Thymus (tissue), 11 donors: ENCODE data around the gene ARHGEF17. TPM values are rescaled to one million over a fixed set of nuclear protein-coding genes. Genes with fewer than 3 reads are reported as not detected.

ENCODE experiments used
- DNase-seq, 9 donors: peaks; one replicate each; pipeline ENCODE4 v3.0.0-alpha.2; 2013; ENCODE audit warnings: low spot score in 9 of 9, low read depth in 6 of 9, missing footprints in 1 of 9
- H3K27ac ChIP-seq, 2 donors: one replicate each; pipeline ENCODE4 v1.5.1; 2013; ENCODE audit warnings: control low read depth in 1 of 2, low read depth in 1 of 2, low read length in 1 of 2, mild to moderate bottlenecking in 1 of 2, moderate library complexity in 1 of 2
- H3K27me3 ChIP-seq, 2 donors: one replicate each; pipeline ENCODE4 v1.5.1; 2013; ENCODE audit warnings: low read length in 1 of 2; ENCODE audit not compliant: control insufficient read depth in 2 of 2, insufficient read depth in 1 of 2
- H3K36me3 ChIP-seq, 2 donors: one replicate each; pipeline ENCODE4 v1.5.1; 2013; ENCODE audit warnings: low read length in 1 of 2, mild to moderate bottlenecking in 1 of 2, moderate library complexity in 1 of 2; ENCODE audit not compliant: control insufficient read depth in 2 of 2, insufficient read depth in 2 of 2
- H3K4me1 ChIP-seq, 2 donors: one replicate each; pipeline ENCODE4 v1.5.1; 2013; ENCODE audit warnings: low read length in 2 of 2; ENCODE audit not compliant: control insufficient read depth in 2 of 2, insufficient read depth in 2 of 2
- H3K4me3 ChIP-seq, 2 donors: one replicate each; pipeline ENCODE4 v1.5.1; 2013; ENCODE audit warnings: low read length in 2 of 2, control low read depth in 1 of 2, mild to moderate bottlenecking in 1 of 2
- H3K9me3 ChIP-seq, 2 donors: one replicate each; pipeline ENCODE4 v1.5.1; 2013; ENCODE audit warnings: low read length in 1 of 2, mild to moderate bottlenecking in 1 of 2; ENCODE audit not compliant: control insufficient read depth in 2 of 2, insufficient read depth in 1 of 2
- WGBS: extraction: QIAGEN DNeasy Blood & Tissue Kit; methylation state at CpG from one replicate; pipeline ENCODE4 v1.1.7; 2013; 5-methylcytosine and 5-hydroxymethylcytosine counted together
- polyA plus RNA-seq: library from polyadenylated mRNA; stranded (reverse); fragments of 200-250 nt; gene quantifications from one replicate; pipeline ENCODE4 v1.2.3, GENCODE V29; 2013
- total RNA-seq: library from RNA; stranded (reverse); fragments of 120-200 nt; gene quantifications from one replicate; pipeline ENCODE4 v1.2.4, GENCODE V29; 2013
- donor health status: healthy.

Gene ARHGEF17
- total and polyA plus RNA-seq, 2 donors: 2.5 to 8.9 TPM

DNA sequence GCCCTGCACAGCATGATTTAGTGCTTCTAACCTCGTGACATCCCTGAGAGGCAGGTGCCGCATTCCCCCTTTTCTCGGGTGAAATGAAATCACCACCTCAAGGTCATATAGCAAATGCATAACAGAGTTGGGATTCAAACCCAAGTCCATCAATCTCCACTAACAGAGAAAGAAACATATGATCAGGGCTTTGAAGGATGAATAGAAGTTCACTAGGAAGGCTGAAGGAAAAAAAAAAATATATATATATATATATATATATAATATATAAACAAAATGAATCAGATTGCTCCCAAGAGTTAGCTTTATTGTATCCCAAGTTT is 12.1 kb upstream of the ARHGEF17 start:
- no peak overlapping the region for H3K4me3 ChIP-seq
- no peaks in the 10 kb centered on the region for H3K4me1 ChIP-seq
- H3K27ac ChIP-seq: no peak overlapping the region
- H3K9me3 ChIP-seq: no peaks in the 10 kb centered on the region
- H3K36me3 ChIP-seq: no peaks in the 10 kb centered on the region
- no peak for DNase-seq
- 96% methylated on average over 3 of the region's 3 CpGs for WGBS
- no peaks in the 10 kb centered on the region for H3K27me3 ChIP-seq

DNA sequence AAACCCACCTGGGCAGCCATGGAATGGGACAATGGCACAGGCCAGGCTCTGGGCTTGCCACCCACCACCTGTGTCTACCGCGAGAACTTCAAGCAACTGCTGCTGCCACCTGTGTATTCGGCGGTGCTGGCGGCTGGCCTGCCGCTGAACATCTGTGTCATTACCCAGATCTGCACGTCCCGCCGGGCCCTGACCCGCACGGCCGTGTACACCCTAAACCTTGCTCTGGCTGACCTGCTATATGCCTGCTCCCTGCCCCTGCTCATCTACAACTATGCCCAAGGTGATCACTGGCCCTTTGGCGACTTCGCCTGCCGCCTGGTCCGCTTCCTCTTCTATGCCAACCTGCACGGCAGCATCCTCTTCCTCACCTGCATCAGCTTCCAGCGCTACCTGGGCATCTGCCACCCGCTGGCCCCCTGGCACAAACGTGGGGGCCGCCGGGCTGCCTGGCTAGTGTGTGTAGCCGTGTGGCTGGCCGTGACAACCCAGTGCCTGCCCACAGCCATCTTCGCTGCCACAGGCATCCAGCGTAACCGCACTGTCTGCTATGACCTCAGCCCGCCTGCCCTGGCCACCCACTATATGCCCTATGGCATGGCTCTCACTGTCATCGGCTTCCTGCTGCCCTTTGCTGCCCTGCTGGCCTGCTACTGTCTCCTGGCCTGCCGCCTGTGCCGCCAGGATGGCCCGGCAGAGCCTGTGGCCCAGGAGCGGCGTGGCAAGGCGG is 11.4 kb upstream of the ARHGEF17 start:
- H3K27me3 ChIP-seq: no peaks in the 10 kb centered on the region
- no peaks in the 10 kb centered on the region for H3K9me3 ChIP-seq
- H3K4me1 ChIP-seq: no peaks in the 10 kb centered on the region
- no peak for DNase-seq
- no peaks in the 10 kb centered on the region for H3K36me3 ChIP-seq
- no peak overlapping the region for H3K27ac ChIP-seq
- 95% methylated on average over 35 of the region's 35 CpGs for WGBS
- H3K4me3 ChIP-seq: no peak overlapping the region

DNA sequence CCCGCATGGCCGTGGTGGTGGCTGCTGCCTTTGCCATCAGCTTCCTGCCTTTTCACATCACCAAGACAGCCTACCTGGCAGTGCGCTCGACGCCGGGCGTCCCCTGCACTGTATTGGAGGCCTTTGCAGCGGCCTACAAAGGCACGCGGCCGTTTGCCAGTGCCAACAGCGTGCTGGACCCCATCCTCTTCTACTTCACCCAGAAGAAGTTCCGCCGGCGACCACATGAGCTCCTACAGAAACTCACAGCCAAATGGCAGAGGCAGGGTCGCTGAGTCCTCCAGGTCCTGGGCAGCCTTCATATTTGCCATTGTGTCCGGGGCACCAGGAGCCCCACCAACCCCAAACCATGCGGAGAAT is 10.9 kb upstream of the ARHGEF17 start:
- no peak for DNase-seq
- Histone ChIP-seq H3K36me3 (no peaks in the 10 kb centered on the region), H3K9me3 (no peaks in the 10 kb centered on the region), H3K4me3 (no peak overlapping the region), H3K27ac (no peak overlapping the region), H3K27me3 (no peaks in the 10 kb centered on the region), H3K4me1 (no peaks in the 10 kb centered on the region)
- 98% methylated on average over 18 of the region's 18 CpGs for WGBS

DNA sequence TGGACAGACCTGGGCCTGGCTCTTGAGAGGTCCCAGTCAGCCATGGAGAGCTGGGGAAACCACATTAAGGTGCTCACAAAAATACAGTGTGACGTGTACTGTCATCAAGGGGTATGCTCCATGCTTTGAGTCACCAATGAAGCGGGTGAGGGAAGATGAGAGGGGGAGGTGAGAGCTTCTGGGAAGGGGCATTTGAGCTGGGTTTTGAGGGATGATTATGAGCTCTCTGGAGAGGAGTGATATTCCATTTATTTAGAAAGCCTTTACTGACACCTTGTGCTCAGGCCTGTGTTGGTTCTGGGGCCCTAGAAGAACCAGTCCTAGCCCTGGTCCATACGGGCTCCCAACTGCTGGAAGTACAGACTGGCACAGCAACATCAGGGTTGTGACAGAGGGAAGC is 10.4 kb upstream of the ARHGEF17 start:
- no peaks in the 10 kb centered on the region for H3K27me3 ChIP-seq
- H3K36me3 ChIP-seq: no peaks in the 10 kb centered on the region
- DNase-seq: no peak
- H3K27ac ChIP-seq: no peak overlapping the region
- H3K4me3 ChIP-seq: no peak overlapping the region
- H3K9me3 ChIP-seq: no peaks in the 10 kb centered on the region
- WGBS: 79% methylated on average over 3 of the region's 3 CpGs
- no peaks in the 10 kb centered on the region for H3K4me1 ChIP-seq

DNA sequence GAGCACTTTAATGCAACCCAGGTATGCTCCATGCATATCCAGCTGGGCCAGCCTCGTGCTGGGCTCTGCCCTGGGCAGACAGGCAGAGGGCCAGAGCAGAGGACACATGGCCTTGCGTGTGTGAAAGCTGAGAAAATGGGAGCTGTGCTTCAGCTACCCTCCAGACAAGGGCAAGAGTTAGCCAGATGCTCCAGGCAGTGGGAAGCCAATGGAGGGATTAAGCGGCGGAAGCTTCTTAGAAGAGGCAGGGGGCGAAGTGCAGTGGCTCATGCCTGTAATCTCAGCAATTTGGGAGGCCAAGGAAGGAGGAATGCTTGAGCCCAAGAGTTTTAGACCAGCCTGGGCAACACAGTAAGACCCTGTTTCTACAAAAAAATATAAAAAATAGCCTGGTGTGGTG is 9.8 kb upstream of the ARHGEF17 start:
- Histone ChIP-seq H3K4me3 (no peak overlapping the region), H3K27ac (no peak overlapping the region), H3K27me3 (no peaks in the 10 kb centered on the region), H3K9me3 (no peaks in the 10 kb centered on the region), H3K36me3 (no peaks in the 10 kb centered on the region), H3K4me1 (no peaks in the 10 kb centered on the region)
- WGBS: 94% methylated on average over 5 of the region's 5 CpGs
- no peak for DNase-seq

DNA sequence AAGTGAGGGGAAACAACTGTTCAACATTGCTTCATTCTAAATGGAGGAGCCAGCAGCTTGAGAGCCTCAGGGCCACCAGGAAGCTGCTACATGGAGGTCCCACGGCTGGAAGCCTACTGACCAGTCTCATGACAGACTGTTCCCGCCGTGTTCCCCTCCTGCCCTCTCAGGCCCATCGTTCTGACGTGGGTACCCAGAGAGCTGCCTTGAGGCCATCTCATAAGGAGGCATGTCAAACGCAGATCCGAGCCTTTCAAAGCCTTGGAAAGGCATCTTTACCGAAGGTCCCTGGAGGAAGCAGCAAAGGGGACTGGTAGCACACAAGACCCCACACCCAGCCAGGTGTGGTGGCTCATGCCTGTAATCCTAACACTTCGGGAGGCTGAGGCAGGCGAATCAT is 8.3 kb upstream of the ARHGEF17 start:
- WGBS: 98% methylated on average over 10 of the region's 10 CpGs
- no peak for DNase-seq
- Histone ChIP-seq H3K36me3 (no peaks in the 10 kb centered on the region), H3K9me3 (no peaks in the 10 kb centered on the region), H3K27ac (no peak overlapping the region), H3K4me3 (no peak overlapping the region), H3K27me3 (no peaks in the 10 kb centered on the region), H3K4me1 (no peaks in the 10 kb centered on the region)

DNA sequence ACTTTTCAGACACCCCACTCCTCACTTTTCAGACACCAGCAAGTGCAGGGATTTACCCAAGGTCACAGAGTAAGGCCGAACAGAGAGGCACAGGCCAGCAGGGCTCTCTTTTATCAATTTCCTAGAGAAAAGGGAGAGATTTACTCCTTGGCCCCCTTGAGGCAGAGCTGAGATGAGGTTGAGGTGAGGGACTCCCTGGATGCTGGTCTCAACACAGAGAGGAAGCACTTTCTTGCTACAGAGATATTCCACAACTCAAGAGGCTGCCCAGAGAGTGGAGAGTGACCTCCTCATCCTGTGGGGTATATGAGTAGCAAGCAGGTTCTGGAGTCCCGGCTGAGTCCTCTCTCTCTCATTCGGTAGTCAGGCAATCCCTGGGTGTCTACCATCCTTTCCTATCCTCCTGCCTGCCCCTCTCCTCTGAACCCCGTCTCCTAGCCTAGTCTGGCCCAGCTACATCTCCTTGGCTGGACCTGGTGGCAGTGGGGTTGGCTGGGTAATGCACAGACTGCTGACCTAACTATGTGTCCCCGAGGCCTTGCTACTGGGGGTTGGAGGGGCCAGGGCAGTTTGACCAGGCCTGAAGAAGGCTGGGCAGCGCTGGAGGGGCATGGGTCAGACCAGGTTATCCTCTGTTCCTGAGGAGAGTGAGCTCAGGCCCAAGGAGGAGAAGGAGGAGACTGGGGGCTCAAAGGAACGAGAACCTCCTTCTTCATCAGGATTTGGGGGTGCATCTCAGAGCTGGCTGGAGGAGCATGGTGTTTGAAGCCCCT is 1.8 kb upstream of the ARHGEF17 start:
- 96% methylated on average over 7 of the region's 7 CpGs for WGBS
- H3K9me3 ChIP-seq: no peaks in the 10 kb centered on the region
- no peak overlapping the region for H3K27ac ChIP-seq
- no peaks in the 10 kb centered on the region for H3K36me3 ChIP-seq
- peaks cover 30 to 46% of the 10 kb centered on the region in 2 donors for H3K27me3 ChIP-seq
- DNase-seq: no peak
- H3K4me1 ChIP-seq: peaks cover 3 to 15% of the 10 kb centered on the region in 2 donors
- no peak overlapping the region for H3K4me3 ChIP-seq

DNA sequence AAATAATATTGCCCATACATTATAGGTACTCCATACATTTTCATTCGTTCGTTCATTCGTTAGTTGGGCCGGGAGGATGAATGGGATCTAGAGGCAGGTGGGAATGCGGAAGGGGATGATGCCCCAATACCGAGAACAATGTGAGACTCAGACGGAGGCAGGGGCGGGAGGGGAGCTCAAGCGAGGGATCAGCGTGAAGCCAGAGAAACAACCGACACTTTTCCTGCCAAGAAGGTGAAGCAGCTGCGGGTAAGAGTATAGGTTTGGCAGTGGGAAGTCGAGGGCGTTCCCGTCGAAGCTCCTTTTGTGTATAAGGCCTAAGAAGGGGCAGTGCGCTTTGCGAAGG is 1.1 kb upstream of the ARHGEF17 start:
- H3K9me3 ChIP-seq: no peaks in the 10 kb centered on the region
- 31% methylated on average over 18 of the region's 18 CpGs for WGBS
- H3K27me3 ChIP-seq: peaks cover 30 to 52% of the 10 kb centered on the region in 2 donors
- H3K4me3 ChIP-seq: peak overlapping the region; percentile 58 to 61
- DNase-seq: no peak
- peak overlapping the region; percentile 48 to 49 for H3K27ac ChIP-seq
- H3K4me1 ChIP-seq: peaks cover 3 to 15% of the 10 kb centered on the region in 2 donors
- H3K36me3 ChIP-seq: no peaks in the 10 kb centered on the region

DNA sequence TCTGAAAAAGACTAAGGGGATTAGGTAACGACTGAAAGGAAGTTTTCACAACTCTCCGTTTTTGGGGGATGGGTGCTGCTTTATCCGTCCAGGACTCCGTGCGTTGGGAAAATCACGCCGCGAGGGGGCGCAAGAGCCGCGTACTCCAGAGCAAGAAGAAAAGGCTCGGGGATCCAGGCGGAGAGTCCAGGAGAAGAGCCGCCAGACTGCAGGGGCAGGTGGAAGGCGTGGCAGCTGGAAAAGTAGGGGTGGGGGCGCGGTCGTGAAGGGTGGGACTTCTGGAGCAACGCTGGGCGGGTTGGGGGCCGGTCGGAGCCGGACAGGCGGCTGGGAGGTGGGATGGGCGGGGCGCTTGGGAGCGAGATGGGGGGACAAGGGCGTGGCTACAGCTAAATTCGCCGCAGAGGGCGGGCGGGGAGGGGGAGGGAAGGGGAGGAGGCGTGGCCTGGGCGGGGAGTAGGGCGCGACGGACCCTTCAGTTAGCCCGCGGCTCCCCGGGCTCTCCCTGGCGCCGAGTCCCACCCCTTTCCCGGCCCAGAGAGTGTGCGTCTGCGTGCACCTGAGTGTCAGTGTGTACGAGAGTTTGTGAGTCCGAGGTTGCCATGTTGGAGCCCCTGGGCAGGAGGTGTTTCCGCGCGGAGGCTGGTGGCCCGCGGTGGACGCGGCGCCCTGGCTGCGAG is 613 bp upstream of the ARHGEF17 start:
- peak overlapping the region; percentile 58 to 61 for H3K4me3 ChIP-seq
- H3K36me3 ChIP-seq: no peaks in the 10 kb centered on the region
- H3K9me3 ChIP-seq: no peaks in the 10 kb centered on the region
- H3K4me1 ChIP-seq: peaks cover 3 to 15% of the 10 kb centered on the region in 2 donors
- peak; percentile 81 to 94 (median 86) for DNase-seq
- peak overlapping the region; percentile 53 to 62 for H3K27ac ChIP-seq
- H3K27me3 ChIP-seq: peaks cover 30 to 53% of the 10 kb centered on the region in 2 donors
- 1% methylated on average over 56 of the region's 56 CpGs for WGBS
